ENCODE data around the gene ARHGAP8. TPM values are rescaled to one million over a fixed set of nuclear protein-coding genes. Genes with fewer than 3 reads are reported as not detected.

The ARHGAP8 gene
- total and polyA plus RNA-seq, 2 donors (not counting 1 experiment from before 2014, with no cell fraction given): 0.37 TPM; not detected in 1

DNA sequence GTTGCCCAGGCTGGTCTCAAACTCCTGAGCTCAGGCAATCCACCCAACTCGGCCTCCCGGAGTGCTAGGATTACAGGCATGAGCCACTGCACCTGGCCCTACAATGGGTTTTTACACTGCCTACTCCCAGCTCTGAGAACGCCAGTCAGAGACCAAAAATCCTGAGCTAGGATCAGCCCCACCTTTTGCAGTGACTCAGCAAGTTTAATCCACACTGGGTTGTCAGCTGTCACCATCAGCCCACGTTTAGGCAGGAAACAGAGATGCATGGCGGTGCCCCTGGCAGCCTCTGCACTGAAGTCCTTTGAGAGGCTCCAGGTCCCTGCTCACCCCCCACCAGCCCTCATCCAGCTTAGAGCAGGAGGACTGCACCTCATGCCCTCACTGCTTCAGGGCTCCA is 117.6 kb downstream of the ARHGAP8 start:
- H2AFZ ChIP-seq (ENCODE audit: insufficient read depth, low read depth, low read length, poor library complexity, severe bottlenecking): no peak overlapping the region
- Mint-ChIP-seq H3K4me3 (no peak overlapping the region), H3K9me3 (ENCODE audit: insufficient read depth) (peaks cover 4% of the 10 kb centered on the region), H3K27me3 (peaks cover 4% of the 10 kb centered on the region), H3K4me1 (no peaks in the 10 kb centered on the region), H3K27ac (no peak overlapping the region)
- H3K79me2 ChIP-seq (ENCODE audit: control insufficient read depth, insufficient read depth, low read length): no peaks in the 10 kb centered on the region
- H3K4me2 ChIP-seq (replicated peaks; ENCODE audit: low read depth, low read length, poor library complexity, severe bottlenecking): no peak overlapping the region
- ATAC-seq (ENCODE audit: low read depth) (no peak), DNase-seq (no peak)
- TF ChIP-seq CTCF (IDR thresholded peaks at IDR 0.05) (no peak), EZH2 (IDR thresholded peaks at IDR 0.05; ENCODE audit: borderline replicate concordance, insufficient read depth, low read depth, low read length, poor library complexity, severe bottlenecking) (no peak)
- intact Hi-C loops (cut with micrococcal nuclease): no loop called here
- H3K9me3 ChIP-seq (ENCODE audit: control extremely low read depth in 1 of 3, control insufficient read depth in 2 of 3, insufficient read depth in 1 of 3, low read length in 2 of 3): peaks cover 0 to 15% (median 7%) of the 10 kb centered on the region in 3 donors
- H3K27ac ChIP-seq (ENCODE audit: low read length in 2 of 2): no peak overlapping the region
- H4K20me1 ChIP-seq (ENCODE audit: control insufficient read depth, insufficient read depth, low read length, poor library complexity, severe bottlenecking): no peaks in the 10 kb centered on the region
- ChIA-PET POLR2A (no interaction called here), CTCF (no interaction called here)
- 14% methylated on average over 5 of the region's 5 CpGs for WGBS (ENCODE audit: insufficient coverage)
- no peak overlapping the region for H3K4me3 ChIP-seq (ENCODE audit: control extremely low read depth in 1 of 5, extremely low read depth in 1 of 5, insufficient read depth in 1 of 5, low read depth in 2 of 5, low read length in 4 of 5)
- H3K4me1 ChIP-seq (ENCODE audit: control insufficient read depth in 2 of 2, insufficient read depth in 2 of 2, low read length in 2 of 2): no peaks in the 10 kb centered on the region
- H3K9ac ChIP-seq (ENCODE audit: low read length): no peak overlapping the region
- no peaks in the 10 kb centered on the region for H3K27me3 ChIP-seq (replicated peaks in 1 of 4; ENCODE audit: control extremely low read depth in 1 of 4, control insufficient read depth in 3 of 4, insufficient read depth in 4 of 4, low read length in 3 of 4)
- H3K36me3 ChIP-seq (replicated peaks in 1 of 2; ENCODE audit: control extremely low read depth in 1 of 2, control insufficient read depth in 1 of 2, extremely low read depth in 1 of 2, insufficient read depth in 2 of 2, low read length in 1 of 2): no peaks in the 10 kb centered on the region

DNA sequence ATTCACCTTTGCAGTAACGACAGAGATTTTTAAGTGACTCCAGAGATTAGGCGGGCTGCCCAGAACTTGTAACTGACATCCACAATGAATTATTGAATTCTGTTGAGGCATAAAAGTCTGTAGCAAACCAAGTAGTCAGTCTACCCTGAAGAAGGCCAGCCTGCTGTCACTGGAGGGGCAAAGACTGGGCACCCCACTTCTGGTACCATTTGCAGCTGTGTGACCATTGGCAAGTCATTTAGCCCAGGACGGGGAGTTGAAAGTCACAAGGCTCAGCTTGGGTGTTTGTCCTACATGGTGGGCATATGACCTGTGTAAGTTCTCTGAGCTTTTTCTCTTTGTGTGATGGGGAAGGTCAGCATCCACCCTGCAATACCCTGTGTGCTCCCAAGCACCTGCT is 119.4 kb downstream of the ARHGAP8 start:
- H3K4me2 ChIP-seq (replicated peaks; ENCODE audit: low read depth, low read length, poor library complexity, severe bottlenecking): no peak overlapping the region
- H3K27ac Mint-ChIP-seq: no peak overlapping the region
- peaks cover 0 to 16% (median 9%) of the 10 kb centered on the region in 3 donors for H3K9me3 ChIP-seq (ENCODE audit: control extremely low read depth in 1 of 3, control insufficient read depth in 2 of 3, insufficient read depth in 1 of 3, low read length in 2 of 3)
- no peak overlapping the region for H3K27ac ChIP-seq (ENCODE audit: low read length in 2 of 2)
- TF ChIP-seq CTCF (IDR thresholded peaks at IDR 0.05): no peak
- no peak for TF ChIP-seq EZH2 (IDR thresholded peaks at IDR 0.05; ENCODE audit: borderline replicate concordance, insufficient read depth, low read depth, low read length, poor library complexity, severe bottlenecking)
- no peak overlapping the region for H3K4me3 ChIP-seq (ENCODE audit: control extremely low read depth in 1 of 5, extremely low read depth in 1 of 5, insufficient read depth in 1 of 5, low read depth in 2 of 5, low read length in 4 of 5)
- intact Hi-C loops (cut with micrococcal nuclease): no loop called here
- no peak for ATAC-seq (ENCODE audit: low read depth)
- no peaks in the 10 kb centered on the region for H3K27me3 ChIP-seq (replicated peaks in 1 of 4; ENCODE audit: control extremely low read depth in 1 of 4, control insufficient read depth in 3 of 4, insufficient read depth in 4 of 4, low read length in 3 of 4)
- no peaks in the 10 kb centered on the region for H3K36me3 ChIP-seq (replicated peaks in 1 of 2; ENCODE audit: control extremely low read depth in 1 of 2, control insufficient read depth in 1 of 2, extremely low read depth in 1 of 2, insufficient read depth in 2 of 2, low read length in 1 of 2)
- no peaks in the 10 kb centered on the region for H3K4me1 Mint-ChIP-seq
- H2AFZ ChIP-seq (ENCODE audit: insufficient read depth, low read depth, low read length, poor library complexity, severe bottlenecking): no peak overlapping the region
- ChIA-PET CTCF (no interaction called here), POLR2A (no interaction called here)
- no peak overlapping the region for H3K4me3 Mint-ChIP-seq
- H3K4me1 ChIP-seq (ENCODE audit: control insufficient read depth in 2 of 2, insufficient read depth in 2 of 2, low read length in 2 of 2): no peaks in the 10 kb centered on the region
- H3K9ac ChIP-seq (ENCODE audit: low read length): no peak overlapping the region
- peaks cover 8% of the 10 kb centered on the region for H3K9me3 Mint-ChIP-seq (ENCODE audit: insufficient read depth)
- DNase-seq: no peak
- H4K20me1 ChIP-seq (ENCODE audit: control insufficient read depth, insufficient read depth, low read length, poor library complexity, severe bottlenecking): no peaks in the 10 kb centered on the region
- H3K79me2 ChIP-seq (ENCODE audit: control insufficient read depth, insufficient read depth, low read length): no peaks in the 10 kb centered on the region
- peaks cover 4% of the 10 kb centered on the region for H3K27me3 Mint-ChIP-seq
- WGBS (ENCODE audit: insufficient coverage): 97% methylated on average over 3 of the region's 3 CpGs

Measured in B cell (primary cell).